ENCODE data around the gene LRCH4. TPM values are rescaled to one million over a fixed set of nuclear protein-coding genes. Genes with fewer than 3 reads are reported as not detected.

The LRCH4 gene
- total and polyA plus RNA-seq, 2 of the 13 experiments (the other 11 are each of a cell fraction or from before 2014, with no cell fraction given): 7.0 to 9.3 TPM

GRCh38 chr7:100538654-100539435 is 47.1 kb downstream of the LRCH4 start, which contains the start of gene AGFG2 (continued):
- 0 out of 2 replicates have a peak, but pooled peaks have one; percentile 53 for TF ChIP-seq THAP8 (CRISPR knock-in tag; IDR thresholded peaks at IDR 0.05; ENCODE audit: borderline replicate concordance)
- TF ChIP-seq SRSF9 (IDR thresholded peaks at IDR 0.05; ENCODE audit: borderline replicate concordance, insufficient read depth, low read depth, low read length, poor library complexity, severe bottlenecking): no peak
- TF ChIP-seq ZNF552 (CRISPR knock-in tag; IDR thresholded peaks at IDR 0.05; ENCODE audit: borderline replicate concordance): 0 out of 2 replicates have a peak, but pooled peaks have one; percentile 22
- TF ChIP-seq ZNF275 (CRISPR knock-in tag; IDR thresholded peaks at IDR 0.05; ENCODE audit: borderline replicate concordance): 0 out of 2 replicates have a peak, but pooled peaks have one; percentile 49
- no peak for TF ChIP-seq TIGD3 (CRISPR knock-in tag; IDR thresholded peaks at IDR 0.05; ENCODE audit: borderline replicate concordance)
- peak; percentile 66 for TF ChIP-seq ZNF605 (CRISPR knock-in tag; IDR thresholded peaks at IDR 0.05)
- TF ChIP-seq ZNF839 (CRISPR knock-in tag; IDR thresholded peaks at IDR 0.05; ENCODE audit: borderline replicate concordance): no peak
- TF ChIP-seq ZKSCAN8 (CRISPR knock-in tag; IDR thresholded peaks at IDR 0.05; ENCODE audit: borderline replicate concordance): no peak
- TF ChIP-seq CBX5 (CRISPR knock-in tag; IDR thresholded peaks at IDR 0.05; ENCODE audit: borderline replicate concordance): peak; percentile 26; the same call in 1 of the 2 replicates
- no peak for TF ChIP-seq NFE2 (CRISPR knock-in tag; IDR thresholded peaks at IDR 0.05)
- peak; percentile 99 for TF ChIP-seq MXI1 (IDR thresholded peaks at IDR 0.05; ENCODE audit: borderline replicate concordance, low read depth, low read length)
- TF ChIP-seq NR1H2 (CRISPR knock-in tag; IDR thresholded peaks at IDR 0.05; ENCODE audit: borderline replicate concordance, low read depth): no peak
- no peak for TF ChIP-seq PCBP2 (optimal IDR thresholded peaks at IDR 0.05; ENCODE audit: low read depth, low read length, poor library complexity, severe bottlenecking)
- no peak for TF ChIP-seq CHD4 (IDR thresholded peaks at IDR 0.05; ENCODE audit: borderline replicate concordance, low read length)
- no peak for TF ChIP-seq GATAD2A (CRISPR knock-in tag; IDR thresholded peaks at IDR 0.05)
- TF ChIP-seq MEIS2 (CRISPR knock-in tag; IDR thresholded peaks at IDR 0.05): 0 out of 2 replicates have a peak, but pooled peaks have one; percentile 34
- no peak for TF ChIP-seq ZBTB25 (CRISPR knock-in tag; IDR thresholded peaks at IDR 0.05)
- no peak for TF ChIP-seq EZH2 (conservative IDR thresholded peaks at IDR 0.05; ENCODE audit: low read depth, low read length)
- no peak for TF ChIP-seq CCAR2 (optimal IDR thresholded peaks at IDR 0.05; ENCODE audit: low read depth, low read length)
- no peak for TF ChIP-seq SRSF1 (optimal IDR thresholded peaks at IDR 0.05; ENCODE audit: low read depth, low read length)
- no peak for TF ChIP-seq ZNF766 (CRISPR knock-in tag; IDR thresholded peaks at IDR 0.05; ENCODE audit: borderline replicate concordance)
- TF ChIP-seq SNAPC5 (CRISPR knock-in tag; IDR thresholded peaks at IDR 0.05; ENCODE audit: borderline replicate concordance): 0 out of 2 replicates have a peak, but pooled peaks have one; percentile 48
- no peak for TF ChIP-seq HNF4G (IDR thresholded peaks at IDR 0.05; ENCODE audit: borderline replicate concordance, low read depth, low read length)
- no peak; the same call in 1 of the 2 replicates for TF ChIP-seq HNF4G (CRISPR knock-in tag; IDR thresholded peaks at IDR 0.05; ENCODE audit: borderline replicate concordance, low read depth)
- TF ChIP-seq ETV6 (CRISPR knock-in tag; conservative IDR thresholded peaks at IDR 0.05): no peak

Measured in HepG2 (cell line).